ENCODE measurements around the gene ZCCHC14.

GRCh38 chr16:87435372-87436224 lies 57.2 kb downstream of the ZCCHC14 start:
- TF ChIP-seq, protein P1, sequence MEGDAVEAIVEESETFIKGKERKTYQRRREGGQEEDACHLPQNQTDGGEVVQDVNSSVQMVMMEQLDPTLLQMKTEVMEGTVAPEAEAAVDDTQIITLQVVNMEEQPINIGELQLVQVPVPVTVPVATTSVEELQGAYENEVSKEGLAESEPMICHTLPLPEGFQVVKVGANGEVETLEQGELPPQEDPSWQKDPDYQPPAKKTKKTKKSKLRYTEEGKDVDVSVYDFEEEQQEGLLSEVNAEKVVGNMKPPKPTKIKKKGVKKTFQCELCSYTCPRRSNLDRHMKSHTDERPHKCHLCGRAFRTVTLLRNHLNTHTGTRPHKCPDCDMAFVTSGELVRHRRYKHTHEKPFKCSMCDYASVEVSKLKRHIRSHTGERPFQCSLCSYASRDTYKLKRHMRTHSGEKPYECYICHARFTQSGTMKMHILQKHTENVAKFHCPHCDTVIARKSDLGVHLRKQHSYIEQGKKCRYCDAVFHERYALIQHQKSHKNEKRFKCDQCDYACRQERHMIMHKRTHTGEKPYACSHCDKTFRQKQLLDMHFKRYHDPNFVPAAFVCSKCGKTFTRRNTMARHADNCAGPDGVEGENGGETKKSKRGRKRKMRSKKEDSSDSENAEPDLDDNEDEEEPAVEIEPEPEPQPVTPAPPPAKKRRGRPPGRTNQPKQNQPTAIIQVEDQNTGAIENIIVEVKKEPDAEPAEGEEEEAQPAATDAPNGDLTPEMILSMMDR (IDR thresholded peaks at IDR 0.05), result no peak
- no peak for TF ChIP-seq EZH2 (IDR thresholded peaks at IDR 0.05; ENCODE audit: borderline replicate concordance, insufficient read depth, low read depth, low read length, poor library complexity, severe bottlenecking)

Data from B cell (primary cell).